Gastroesophageal sphincter (tissue), 4 donors: ENCODE data around the gene HMGB1. TPM values are rescaled to one million over a fixed set of nuclear protein-coding genes. Genes with fewer than 3 reads are reported as not detected.
A peak's percentile ranks its signal among the peaks of the same experiment; 100 is the strongest.
"Not testable (repeated sequence)": the region's sequence is repeated elsewhere in the genome, so short reads cannot be mapped to it uniquely, and the experiment has no call there.

Source experiments
- ATAC-seq: fragments of 150-250 bp; one replicate; pipeline ENCODE4 v1.9.1; 2016; ENCODE audit warnings: mild to moderate bottlenecking, moderate library complexity
- H3K27ac ChIP-seq, 4 donors: fragments of 200-600 bp; sonication (generic) in 3 of 4; 1 replicate in 3 of 4; 2 replicates in 1 of 4; pipeline ENCODE4 v1.5.1; 2016 to 2019
- H3K27me3 ChIP-seq: fragments of 200-600 bp; sonication (generic); one replicate; pipeline ENCODE4 v1.5.1; 2019
- H3K36me3 ChIP-seq, 2 donors: fragments of 200-600 bp; sonication (generic); one replicate each; pipeline ENCODE4 v1.5.1; 2019; ENCODE audit warnings: control low read depth in 1 of 2
- H3K4me1 ChIP-seq, 3 donors: fragments of 200-600 bp; sonication (generic); 1 replicate in 2 of 3; 2 replicates in 1 of 3; pipeline ENCODE4 v1.5.1; 2016 to 2019; ENCODE audit warnings: control low read depth in 2 of 3
- H3K4me3 ChIP-seq, 2 donors: fragments of 200-600 bp; sonication (generic); one replicate each; pipeline ENCODE4 v1.5.1; 2019; ENCODE audit warnings: mild to moderate bottlenecking in 1 of 2, moderate library complexity in 1 of 2
- H3K9me3 ChIP-seq, 3 donors: fragments of 200-600 bp; sonication (generic); one replicate each; pipeline ENCODE4 v1.5.1; 2017 to 2019; ENCODE audit warnings: control low read depth in 2 of 3
- EP300 ChIP-seq: sonication (generic); formaldehyde crosslinking; IDR thresholded peaks from one replicate; pipeline ENCODE4 v1.6.1; 2017; ENCODE audit warnings: antibody characterized with exemption, mild to moderate bottlenecking
- POLR2A ChIP-seq, 2 donors: fragments of 450-650 bp; IDR thresholded peaks; one replicate each; pipeline ENCODE4 v1.6.1; 2017; ENCODE audit warnings: antibody characterized with exemption in 2 of 2, mild to moderate bottlenecking in 2 of 2, moderate library complexity in 1 of 2
- POLR2AphosphoS5 ChIP-seq: sonication (generic); formaldehyde crosslinking; IDR thresholded peaks from one replicate; pipeline ENCODE4 v1.6.1; 2017; ENCODE audit warnings: antibody characterized with exemption
- WGBS, 2 donors: methylation state at CpG; one replicate each; pipeline ENCODE4 v1.1.5; 2018; ENCODE audit warnings: low coverage in 1 of 2; 5-methylcytosine and 5-hydroxymethylcytosine counted together
- total RNA-seq, 4 donors: library from RNA; depleted of rRNA; stranded (reverse); fragments of >200 nt; gene quantifications; one replicate each; pipeline ENCODE4 v1.1.0, GENCODE V29; 2016
- TF ChIP-seq, protein P1 (sequence below), 4 experiments: fragments of 200-600 bp in 2 of 4; fragments of 450-650 bp in 2 of 4; sonication (generic) in 1 of 4; IDR thresholded peaks; one replicate each; pipeline ENCODE4 v1.5.1; 2017 to 2019; ENCODE audit warnings: antibody characterized with exemption in 4 of 4, mild to moderate bottlenecking in 2 of 4, moderate library complexity in 2 of 4

HMGB1 gene
- total RNA-seq, 4 donors from 2014 or later, result 255 to 350 (median 337) TPM

DNA sequence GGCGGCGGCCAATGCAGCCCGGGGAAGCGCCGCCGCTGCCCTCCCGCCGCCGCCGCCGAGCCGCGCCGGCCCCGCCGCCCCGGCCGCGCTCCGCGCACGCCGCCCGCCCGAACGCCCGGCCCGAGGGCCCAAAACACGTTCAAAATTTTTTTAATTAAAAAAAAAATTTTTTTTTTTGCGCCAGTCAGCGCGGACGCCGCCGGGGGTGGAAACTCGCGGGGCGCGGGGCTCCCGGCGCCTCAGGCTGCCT lies 468 bp downstream of the HMGB1 start:
- no peak for ATAC-seq
- WGBS, 2 donors, result 0% methylated on average over 10 of the region's 41 CpGs; no CpG with 5 or more reads in 1 of the 2 donors
- TF ChIP-seq, protein P1, sequence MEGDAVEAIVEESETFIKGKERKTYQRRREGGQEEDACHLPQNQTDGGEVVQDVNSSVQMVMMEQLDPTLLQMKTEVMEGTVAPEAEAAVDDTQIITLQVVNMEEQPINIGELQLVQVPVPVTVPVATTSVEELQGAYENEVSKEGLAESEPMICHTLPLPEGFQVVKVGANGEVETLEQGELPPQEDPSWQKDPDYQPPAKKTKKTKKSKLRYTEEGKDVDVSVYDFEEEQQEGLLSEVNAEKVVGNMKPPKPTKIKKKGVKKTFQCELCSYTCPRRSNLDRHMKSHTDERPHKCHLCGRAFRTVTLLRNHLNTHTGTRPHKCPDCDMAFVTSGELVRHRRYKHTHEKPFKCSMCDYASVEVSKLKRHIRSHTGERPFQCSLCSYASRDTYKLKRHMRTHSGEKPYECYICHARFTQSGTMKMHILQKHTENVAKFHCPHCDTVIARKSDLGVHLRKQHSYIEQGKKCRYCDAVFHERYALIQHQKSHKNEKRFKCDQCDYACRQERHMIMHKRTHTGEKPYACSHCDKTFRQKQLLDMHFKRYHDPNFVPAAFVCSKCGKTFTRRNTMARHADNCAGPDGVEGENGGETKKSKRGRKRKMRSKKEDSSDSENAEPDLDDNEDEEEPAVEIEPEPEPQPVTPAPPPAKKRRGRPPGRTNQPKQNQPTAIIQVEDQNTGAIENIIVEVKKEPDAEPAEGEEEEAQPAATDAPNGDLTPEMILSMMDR (IDR thresholded peaks at IDR 0.05), result no peak
- TF ChIP-seq POLR2AphosphoS5 (no peak), POLR2A (IDR thresholded peaks at IDR 0.05) (no peak), EP300 (no peak)
- Histone ChIP-seq H3K4me1 (peaks cover 11 to 32% (median 14%) of the 10 kb centered on the region in 3 donors), H3K27ac (peak overlapping the region; percentile 98 to 100 (median 100)), H3K36me3 (peaks cover 0 to 15% of the 10 kb centered on the region in 2 donors), H3K27me3 (no peaks in the 10 kb centered on the region), H3K9me3 (no peaks in the 10 kb centered on the region), H3K4me3 (peak overlapping the region; percentile 78 to 97)

DNA sequence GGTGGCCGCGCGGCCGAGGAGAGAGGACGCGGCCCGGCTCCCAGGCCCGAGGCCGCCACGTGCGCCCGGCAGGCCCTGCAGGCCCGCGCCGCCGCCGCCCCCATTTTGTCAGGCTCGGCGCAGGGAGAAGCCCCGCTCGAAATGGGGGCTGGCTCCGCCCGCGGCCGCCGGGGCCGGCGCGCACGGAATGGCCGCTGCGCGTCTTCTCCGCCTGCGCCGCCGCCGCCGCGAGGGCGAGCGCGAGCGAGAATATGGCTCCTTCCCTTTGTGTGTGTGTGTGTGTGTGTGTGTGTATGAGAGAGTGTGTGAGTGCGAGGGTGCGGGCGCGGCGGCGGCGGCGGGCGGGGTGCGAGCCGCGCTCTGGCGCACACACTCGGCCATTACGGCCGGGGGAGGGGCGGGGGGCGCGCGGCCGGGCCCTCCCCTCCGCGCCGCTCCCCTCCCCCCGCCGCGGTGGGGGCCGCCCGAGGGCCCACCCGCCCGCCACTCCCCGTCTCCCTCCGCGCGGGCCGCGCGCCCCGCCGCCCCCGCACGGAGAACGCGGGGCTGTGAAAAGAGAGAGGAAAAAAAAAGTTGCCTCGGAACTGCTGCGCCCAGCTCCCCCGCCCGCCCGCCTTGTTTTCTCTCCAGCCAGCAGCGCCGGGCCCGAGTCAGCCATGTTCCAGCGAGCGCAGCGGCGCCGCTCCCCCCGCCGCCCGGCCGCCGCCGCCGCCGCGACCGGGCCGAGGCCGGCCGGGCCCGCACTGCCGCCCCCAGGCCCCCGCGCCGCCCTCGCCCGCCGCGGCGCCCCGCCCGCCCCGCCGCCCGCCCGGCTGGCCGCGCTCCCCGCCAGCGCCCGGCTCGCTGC lies 1.0 kb downstream of the HMGB1 start:
- WGBS, 2 donors, result no CpG with 5 or more reads among the region's 136 CpGs
- Histone ChIP-seq H3K36me3 (peaks cover 0 to 15% of the 10 kb centered on the region in 2 donors), H3K27ac (peak overlapping the region; percentile 89 to 100 (median 96)), H3K27me3 (no peaks in the 10 kb centered on the region), H3K4me1 (peaks cover 11 to 34% (median 14%) of the 10 kb centered on the region in 3 donors), H3K4me3 (peak overlapping the region; percentile 73 to 97), H3K9me3 (no peaks in the 10 kb centered on the region)
- TF ChIP-seq, protein P1 (IDR thresholded peaks at IDR 0.05), result peak in 2 of 4 experiments; percentile 5 to 17
- peak; percentile 13 for TF ChIP-seq POLR2AphosphoS5
- peak; percentile 52 to 71 for TF ChIP-seq POLR2A (IDR thresholded peaks at IDR 0.05)
- no peak for TF ChIP-seq EP300
- ATAC-seq, result peak; percentile 73

DNA sequence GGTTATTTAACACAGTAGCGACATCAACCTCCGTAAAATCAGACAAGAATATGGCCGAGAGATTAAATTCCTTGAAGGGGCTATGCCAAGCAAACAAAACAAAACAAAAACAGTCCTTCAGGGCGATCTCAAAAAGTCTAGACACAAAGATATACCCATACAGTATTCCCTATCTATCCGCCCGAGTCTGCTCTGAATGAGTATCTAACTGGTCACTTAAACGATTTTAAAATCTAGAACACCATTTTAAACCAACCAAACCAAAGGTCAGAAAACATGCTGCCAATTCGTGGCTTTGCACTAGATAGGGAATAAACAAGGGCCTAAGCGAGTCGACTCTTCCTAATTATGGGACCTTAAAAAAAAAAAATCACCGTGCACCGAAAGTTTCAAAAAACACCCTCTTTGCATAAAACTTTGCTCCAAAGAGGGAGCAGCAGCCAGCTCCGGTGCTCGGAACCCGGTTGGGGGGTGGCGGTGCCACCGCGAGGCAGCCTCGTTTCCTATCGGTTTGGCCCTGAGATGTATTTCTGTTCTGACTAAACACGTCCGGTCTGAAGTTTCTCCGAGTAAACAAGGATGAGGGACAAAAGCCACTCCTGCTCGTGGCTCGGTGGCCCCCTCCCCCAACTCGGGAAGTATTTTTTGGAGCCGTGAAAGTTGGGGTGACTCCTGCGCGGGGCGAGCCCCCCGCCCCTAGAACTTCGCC lies 1.8 kb downstream of the HMGB1 start:
- no peak for TF ChIP-seq POLR2A (IDR thresholded peaks at IDR 0.05)
- peak; percentile 44 for TF ChIP-seq POLR2AphosphoS5
- H3K4me1 ChIP-seq, result peaks cover 11 to 42% (median 14%) of the 10 kb centered on the region in 3 donors
- 1% methylated on average over 20 to 23 of the region's 32 CpGs for WGBS, 2 donors
- H3K9me3 ChIP-seq, result no peaks in the 10 kb centered on the region
- H3K27me3 ChIP-seq, result no peaks in the 10 kb centered on the region
- peak overlapping the region; percentile 89 to 100 (median 96) for H3K27ac ChIP-seq
- peak; percentile 8 for ATAC-seq
- peaks cover 0 to 15% of the 10 kb centered on the region in 2 donors for H3K36me3 ChIP-seq
- H3K4me3 ChIP-seq, result peak overlapping the region; percentile 73 to 97

DNA sequence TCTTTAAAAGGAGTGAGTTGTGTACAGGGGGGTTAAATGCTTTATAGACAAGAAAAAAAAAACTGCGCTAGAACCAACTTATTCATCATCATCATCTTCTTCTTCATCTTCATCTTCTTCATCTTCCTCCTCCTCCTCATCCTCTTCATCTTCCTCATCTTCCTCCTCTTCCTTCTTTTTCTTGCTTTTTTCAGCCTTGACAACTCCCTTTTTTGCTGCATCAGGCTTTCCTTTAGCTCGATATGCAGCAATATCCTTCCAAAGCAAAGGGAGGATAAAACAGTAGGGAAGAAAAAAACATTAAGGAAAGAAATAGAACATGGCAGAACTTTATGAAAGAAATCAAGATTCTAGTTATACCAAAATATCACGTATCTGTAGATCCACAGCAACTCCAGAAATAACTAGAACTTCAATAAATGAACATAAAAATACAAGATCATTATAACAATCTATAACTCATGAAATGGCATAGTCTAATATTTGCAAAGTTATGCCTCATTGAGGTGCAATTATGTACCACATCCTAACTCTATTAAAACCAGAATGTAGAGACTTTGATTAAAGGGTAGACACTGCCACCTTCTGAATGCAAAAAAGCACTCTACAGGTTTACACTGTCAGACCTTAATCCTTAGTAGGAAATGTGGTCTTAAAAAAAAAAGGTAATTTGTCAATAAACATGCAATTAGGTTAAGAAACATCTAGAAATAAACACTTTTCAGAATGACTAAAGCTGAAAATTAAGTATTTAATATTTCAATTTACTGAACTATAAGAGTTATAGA lies 4.3 kb downstream of the HMGB1 start:
- H3K4me1 ChIP-seq, result peaks cover 11 to 52% (median 14%) of the 10 kb centered on the region in 3 donors
- WGBS, 2 donors, result 49 to 78% methylated on average over 1 to 2 of the region's 3 CpGs
- not testable (repeated sequence) for ATAC-seq, H3K4me3 ChIP-seq, H3K9me3 ChIP-seq, H3K27me3 ChIP-seq
- H3K36me3 ChIP-seq, result peaks cover 0 to 22% of the 10 kb centered on the region in 2 donors
- TF ChIP-seq, protein P1 (IDR thresholded peaks at IDR 0.05), result peak; percentile 19 to 62 (median 52)
- peak overlapping the region in 2 of 4 donors; percentile 100 for H3K27ac ChIP-seq

DNA sequence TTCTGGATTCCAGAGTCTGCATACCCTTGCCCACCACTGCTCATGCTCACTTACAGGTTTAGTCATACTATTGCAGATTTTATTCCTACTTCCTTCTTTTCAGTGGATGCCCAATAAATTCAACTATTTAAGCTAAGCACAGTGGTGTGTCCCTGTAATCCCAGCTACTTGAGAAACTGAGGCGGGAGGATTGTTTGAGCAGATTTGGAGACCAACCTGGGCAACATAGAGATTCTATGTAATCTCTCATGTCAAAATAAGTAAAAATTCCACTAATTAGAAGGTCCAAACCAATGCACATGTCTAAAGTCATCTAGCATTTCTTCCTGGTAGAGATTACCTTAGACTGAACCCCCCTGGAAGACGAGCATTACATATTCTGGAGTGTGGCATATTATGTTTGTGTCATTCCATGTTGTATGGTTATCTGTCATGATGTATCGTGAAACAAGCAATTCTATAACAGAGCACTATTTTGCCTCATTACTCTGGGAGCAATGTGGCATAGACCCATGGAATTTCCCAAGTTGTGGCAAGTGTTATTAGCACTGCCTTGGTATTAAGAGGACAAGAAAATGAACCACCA lies 8.3 kb downstream of the HMGB1 start:
- no peak for ATAC-seq
- Histone ChIP-seq H3K27ac (peak overlapping the region in 1 of 4 donors; percentile 13), H3K9me3 (no peaks in the 10 kb centered on the region), H3K27me3 (no peaks in the 10 kb centered on the region), H3K36me3 (peaks cover 0 to 14% of the 10 kb centered on the region in 2 donors), H3K4me1 (peaks cover 5 to 45% (median 7%) of the 10 kb centered on the region in 3 donors), H3K4me3 (no peak overlapping the region)
- TF ChIP-seq POLR2A (IDR thresholded peaks at IDR 0.05) (no peak), POLR2AphosphoS5 (no peak)
- TF ChIP-seq, protein P1 (IDR thresholded peaks at IDR 0.05), result no peak
- 70 to 78% methylated on average over 3 of the region's 3 CpGs for WGBS, 2 donors
